Fibroblast of villous mesenchyme (primary cell): ENCODE results near the gene MC5R. TPM values are rescaled to one million over a fixed set of nuclear protein-coding genes. Genes with fewer than 3 reads are reported as not detected.
"Not testable (repeated sequence)": the region's sequence is repeated elsewhere in the genome, so short reads cannot be mapped to it uniquely, and the experiment has no call there.

Experiments used
- DNase-seq: peaks from one replicate; pipeline ENCODE4 v3.0.0-alpha.2; 2010; ENCODE audit warnings: low read depth
- H3K4me3 ChIP-seq: 2 replicates; pipeline ENCODE4 v1.5.1; 2011; ENCODE audit warnings: low read depth, mild to moderate bottlenecking, low read length
- CTCF ChIP-seq: IDR thresholded peaks from 2 replicates; pipeline ENCODE4 v1.5.1; 2012; ENCODE audit warnings: low read depth, mild to moderate bottlenecking, low read length; ENCODE audit not compliant: insufficient read depth
- total RNA-seq: library from RNA; depleted of rRNA; stranded (reverse); fragments of >200 nt; gene quantifications from 2 replicates; pipeline ENCODE4 v1.2.3, GENCODE V29; 2012

Gene MC5R
- total RNA-seq, 1 donor = not detected

- DNase-seq = no peak
- no peak for TF ChIP-seq CTCF
- no peak overlapping the region for H3K4me3 ChIP-seq
Measured at GRCh38 chr18:13835202-13835601, 11.3 kb downstream of the MC5R start.

- H3K4me3 ChIP-seq = no peak overlapping the region
- no peak for DNase-seq
- no peak for TF ChIP-seq CTCF
Measured at GRCh38 chr18:13836559-13836958, 12.6 kb downstream of the MC5R start.

GRCh38 chr18:13849791-13850190 is 25.8 kb downstream of the MC5R start:
- DNase-seq = no peak
- no peak overlapping the region for H3K4me3 ChIP-seq
- TF ChIP-seq CTCF = no peak

- DNase-seq, H3K4me3 ChIP-seq: not testable (repeated sequence)
Measured at GRCh38 chr18:13862898-13863297, 38.9 kb downstream of the MC5R start.

GRCh38 chr18:13868501-13869271 is 44.7 kb downstream of the MC5R start:
- no peak overlapping the region for H3K4me3 ChIP-seq
- TF ChIP-seq CTCF = no peak
- no peak for DNase-seq

GRCh38 chr18:13871701-13872100 is 47.8 kb downstream of the MC5R start:
- DNase-seq = no peak
- no peak for TF ChIP-seq CTCF

GRCh38 chr18:13872373-13872772 is 48.4 kb downstream of the MC5R start:
- H3K4me3 ChIP-seq = no peak overlapping the region
- no peak for TF ChIP-seq CTCF
- no peak for DNase-seq

More at GRCh38 chr18:13871701-13872100, 47.8 kb downstream of the MC5R start:
- no peak overlapping the region for H3K4me3 ChIP-seq
